ENCODE measurements around the gene ADAMTSL4.

GRCh38 chr1:150525348-150525747, 23.9 kb upstream of the ADAMTSL4 start:
- no peak for TF ChIP-seq CTCF (IDR thresholded peaks at IDR 0.05)
- no peak for TF ChIP-seq POLR2A (IDR thresholded peaks at IDR 0.05)
